GM21367 (cell line): ENCODE results near the gene P2RX3.

Source experiments
- ATAC-seq: cut with Tn5 transposase; IDR thresholded peaks from one replicate; pipeline ENCODE4 v1.9.1; 2021; ENCODE audit not compliant: unreplicated experiment

The P2RX3 gene

DNA sequence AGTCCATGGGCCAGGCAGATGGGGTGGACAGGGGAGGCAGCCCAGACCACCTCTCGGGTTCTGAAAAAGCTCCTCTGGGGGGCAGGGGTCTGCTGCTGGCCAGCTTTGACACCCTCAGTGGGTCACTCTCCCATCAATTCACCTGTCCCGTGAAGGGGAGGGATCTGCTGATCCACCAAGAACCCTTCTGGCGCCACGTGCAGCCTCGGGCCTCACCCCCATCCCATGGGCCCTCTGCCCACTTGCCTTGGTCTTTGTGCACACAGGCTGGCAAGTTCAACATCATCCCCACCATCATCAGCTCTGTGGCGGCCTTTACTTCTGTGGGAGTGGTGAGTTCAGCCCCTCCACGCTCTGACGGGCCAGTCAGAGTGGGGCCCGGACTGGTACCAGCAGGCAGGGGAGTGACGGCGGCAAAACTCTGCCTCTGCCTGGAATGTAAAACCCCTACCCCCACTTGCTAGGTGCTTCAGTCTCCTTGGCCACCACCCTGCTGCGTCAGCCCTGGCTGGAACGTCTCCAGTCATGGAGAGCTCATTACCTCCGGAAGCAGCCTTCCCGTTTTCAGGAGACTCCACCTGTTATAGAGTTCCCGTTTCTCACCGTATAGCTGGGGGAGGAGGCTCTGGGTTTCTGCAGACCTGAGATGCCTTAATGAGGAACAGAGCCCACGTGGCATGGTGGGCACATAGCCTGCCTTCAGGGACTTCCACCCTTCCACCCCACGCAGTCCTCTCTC lies 30.1 kb downstream of the P2RX3 start:
- no peak for ATAC-seq

GRCh38 chr11:57368845-57369232 lies 30.7 kb downstream of the P2RX3 start:
- no peak for ATAC-seq

GRCh38 chr11:57370251-57370650 lies 32.1 kb downstream of the P2RX3 start:
- no peak for ATAC-seq

- no peak for ATAC-seq
Observed at GRCh38 chr11:57370941-57371340, 32.8 kb downstream of the P2RX3 start.

GRCh38 chr11:57373146-57373545 lies 35.0 kb downstream of the P2RX3 start:
- ATAC-seq = no peak

DNA sequence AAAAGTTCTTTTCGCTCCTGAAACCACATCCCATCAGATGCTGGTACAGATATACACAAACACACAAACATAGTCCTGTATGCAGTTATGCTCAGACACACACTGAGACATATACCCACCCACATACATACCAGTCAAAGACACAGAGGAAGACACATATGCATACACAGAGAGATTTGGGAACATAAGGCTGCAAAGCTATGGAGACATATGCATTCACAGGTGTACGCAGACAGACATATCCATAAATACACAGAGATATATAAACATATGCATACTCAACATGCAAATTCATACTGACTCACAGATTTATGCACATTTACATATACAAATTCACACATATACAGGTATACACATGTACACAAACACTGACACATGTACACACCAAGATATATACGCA lies 36.8 kb downstream of the P2RX3 start:
- ATAC-seq = no peak

GRCh38 chr11:57375490-57375889 lies 37.3 kb downstream of the P2RX3 start:
- no peak for ATAC-seq

GRCh38 chr11:57376095-57377090 lies 38.2 kb downstream of the P2RX3 start:
- ATAC-seq = no peak

GRCh38 chr11:57377107-57377506 lies 39.0 kb downstream of the P2RX3 start:
- no peak for ATAC-seq

DNA sequence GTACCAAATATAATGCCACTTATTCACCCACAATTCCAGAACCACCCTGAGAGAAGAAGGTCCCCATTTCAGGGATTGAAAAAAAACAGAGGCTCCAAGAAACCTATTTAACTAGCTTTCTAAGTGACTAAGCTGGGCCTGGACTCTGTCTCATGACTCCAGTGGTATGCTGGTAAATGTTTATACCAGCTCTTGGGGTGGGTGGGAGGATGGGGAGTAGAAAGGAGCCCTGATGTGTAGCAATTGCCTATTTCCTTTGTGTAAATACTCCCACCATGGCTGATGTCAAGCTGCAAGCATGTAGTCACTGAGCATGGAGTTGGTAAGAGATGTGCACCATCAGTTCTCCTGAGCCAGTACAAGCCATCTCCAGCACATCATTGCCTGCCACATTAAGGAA lies 40.0 kb downstream of the P2RX3 start:
- ATAC-seq = no peak

DNA sequence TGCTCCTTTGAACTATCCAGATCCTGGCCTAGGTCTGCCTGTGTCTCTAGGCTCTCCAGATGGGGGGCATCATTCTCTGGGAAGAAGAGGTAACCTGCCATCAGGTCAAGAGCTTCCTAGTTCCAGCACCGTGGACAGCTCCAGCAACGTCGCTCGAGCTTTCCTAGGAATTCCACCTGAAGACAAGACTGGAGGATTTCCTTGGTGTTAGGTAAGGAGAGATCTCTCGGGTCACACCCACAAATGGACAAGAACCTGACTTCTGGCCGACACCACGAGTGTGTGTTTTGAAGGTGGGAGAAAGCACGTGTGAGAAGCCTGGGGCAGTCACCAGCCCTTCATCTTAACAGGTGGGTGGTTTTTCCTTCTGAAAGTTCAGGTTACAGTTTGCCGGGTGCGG lies 41.6 kb downstream of the P2RX3 start:
- ATAC-seq = no peak

GRCh38 chr11:57380975-57381374 lies 42.8 kb downstream of the P2RX3 start, which contains the start of gene PRG3:
PRG3 (minus strand) TSS chr11:57381150; CDS start chr11:57380708, 442 bp downstream.
- no peak for ATAC-seq

- no peak for ATAC-seq
Observed at GRCh38 chr11:57386178-57386940, 48.2 kb downstream of the P2RX3 start.

DNA sequence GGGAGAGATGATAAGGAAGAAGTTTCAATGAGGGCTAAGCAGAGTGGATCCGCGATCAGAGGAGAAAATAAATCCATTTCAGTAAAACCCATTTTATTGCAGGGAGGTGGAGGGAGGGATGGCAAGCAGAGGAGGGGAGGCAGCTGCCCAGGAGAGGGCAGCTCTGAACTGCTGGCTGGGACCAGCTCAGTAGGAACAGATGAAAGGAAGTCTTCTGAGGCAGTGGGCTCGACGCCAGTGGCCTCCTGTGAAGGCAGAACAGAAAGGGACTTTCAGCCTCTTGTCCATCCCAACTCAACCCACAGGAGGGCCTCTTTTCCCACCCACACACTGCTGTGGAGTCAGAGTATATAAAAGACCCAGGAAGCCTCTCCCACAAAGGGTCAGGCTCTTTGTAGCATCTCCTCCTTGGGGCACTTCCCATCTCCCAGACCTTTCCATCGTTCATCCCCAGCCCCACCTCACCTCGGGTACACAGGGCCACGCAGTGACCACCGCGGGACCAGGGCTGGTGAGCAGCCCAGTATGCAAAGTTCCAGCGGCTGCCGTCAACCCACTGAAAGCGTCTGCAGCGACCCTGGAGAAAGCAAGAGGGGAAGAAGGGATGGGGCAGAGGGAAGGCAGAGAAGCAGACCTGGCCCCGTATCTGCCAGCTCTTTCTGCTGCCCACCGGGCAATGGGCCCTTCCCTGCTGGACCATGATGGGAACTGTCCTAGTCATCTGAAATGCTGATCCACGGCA lies 49.3 kb downstream of the P2RX3 start:
- no peak for ATAC-seq

DNA sequence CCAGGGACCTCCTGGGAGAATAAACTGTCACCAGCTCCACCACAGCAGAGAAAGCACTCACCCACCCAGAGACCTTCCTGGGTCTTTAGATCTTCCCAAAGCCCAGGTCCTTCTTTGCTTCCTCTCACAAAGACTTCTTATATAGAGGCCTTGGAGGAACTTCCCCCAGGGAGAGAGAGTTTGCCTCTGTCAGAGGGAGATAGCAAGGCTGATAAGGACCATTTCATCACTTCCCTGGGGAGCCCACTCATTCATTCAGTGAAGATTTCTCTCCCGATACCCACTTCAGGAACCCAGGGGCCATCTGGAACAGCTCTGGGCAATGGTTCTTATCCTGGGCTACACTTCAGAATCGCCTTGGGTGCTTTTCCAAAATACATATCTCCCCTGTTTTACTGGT lies 52.4 kb downstream of the P2RX3 start, which contains the start of gene PRG2:
TSS of gene PRG2 (minus strand) at position 116 of the 400 bp plus-strand sequence. CDS start 706 bp downstream, outside the sequence.
- no peak for ATAC-seq

GRCh38 chr11:57391111-57391510 lies 53.0 kb downstream of the P2RX3 start:
- ATAC-seq = no peak

GRCh38 chr11:57391539-57391938 lies 53.4 kb downstream of the P2RX3 start:
- ATAC-seq = no peak

GRCh38 chr11:57392066-57392762 lies 54.1 kb downstream of the P2RX3 start:
- no peak for ATAC-seq

- no peak for ATAC-seq
Observed at GRCh38 chr11:57392763-57393105, 54.6 kb downstream of the P2RX3 start.
